ENCODE results near the gene MMADHC. TPM values are rescaled to one million over a fixed set of nuclear protein-coding genes. Genes with fewer than 3 reads are reported as not detected.
A peak's percentile ranks its signal among the peaks of the same experiment; 100 is the strongest.

The MMADHC gene
- total and polyA plus RNA-seq, 2 of the 13 experiments (the other 11 are each of a cell fraction or from before 2014, with no cell fraction given): 90.2 to 210 TPM

GRCh38 chr2:149575277-149575676, 12.3 kb downstream of the MMADHC start:
- Histone ChIP-seq H3K27me3 (ENCODE audit: control insufficient read depth in 1 of 2, insufficient read depth in 2 of 2, low read length in 2 of 2) (no peaks in the 10 kb centered on the region), H3K4me1 (ENCODE audit: insufficient read depth, low read length) (peaks cover 6% of the 10 kb centered on the region; the same call in 1 of the 2 replicates), H3K36me3 (replicated peaks in 1 of 2; ENCODE audit: control insufficient read depth in 1 of 2, insufficient read depth in 2 of 2, low read length in 2 of 2) (peaks cover 14 to 81% of the 10 kb centered on the region in 2 experiments), H3K27ac (ENCODE audit: extremely low read length, insufficient read depth, low read length) (no peak overlapping the region), H3K9ac (ENCODE audit: insufficient read depth, low read depth, low read length) (no peak overlapping the region), H3K9me3 (ENCODE audit: low read length) (no peaks in the 10 kb centered on the region), H4K20me1 (ENCODE audit: insufficient read depth, low read length) (peaks cover 4% of the 10 kb centered on the region; the same call in 1 of the 2 replicates), H2AFZ (ENCODE audit: low read length) (no peak overlapping the region), H3K79me2 (ENCODE audit: insufficient read depth, low read length) (no peaks in the 10 kb centered on the region), H3K4me3 (replicated peaks in 1 of 3; ENCODE audit: insufficient read depth in 1 of 3, low read depth in 2 of 3, low read length in 3 of 3) (no peak overlapping the region), H3K4me2 (ENCODE audit: low read depth, low read length) (no peak overlapping the region)
- in situ Hi-C loops (cut with HindIII; ENCODE audit: extremely low pct_ligation_motif_present, low pct_unique_long_range_greater_than_20kb): no loop called here
- FAIRE-seq: no peak
- no TSS peak for BruUV-seq (replicated peaks)
- no peak for TF ChIP-seq NFE2L2 (IDR thresholded peaks at IDR 0.05; ENCODE audit: low read length)
- peak; percentile 92 for TF ChIP-seq HNRNPK (IDR thresholded peaks at IDR 0.05; ENCODE audit: low read depth, low read length, poor library complexity, severe bottlenecking)
- ATAC-seq: no peak
- DNase-seq (ENCODE audit: low spot score): no peak
- ChIA-PET POLR2A (interaction anchor here (2.2 kb wide), 1 partner anchor 12 kb away, joined by 13 read pairs; the partner anchor contains the start of gene MMADHC), CTCF (ENCODE audit: low intra/inter-chr PET ratio, low total read pairs) (no interaction called here)
- intact Hi-C loops (cut with micrococcal nuclease; ENCODE audit: unreplicated experiment): no loop called here

GRCh38 chr2:149573760-149574159, 13.8 kb downstream of the MMADHC start:
- H3K36me3 ChIP-seq (replicated peaks in 1 of 2; ENCODE audit: control insufficient read depth in 1 of 2, insufficient read depth in 2 of 2, low read length in 2 of 2): peaks cover 12 to 81% of the 10 kb centered on the region in 2 experiments
- intact Hi-C loops (cut with micrococcal nuclease; ENCODE audit: unreplicated experiment): no loop called here
- no peak overlapping the region for H3K4me2 ChIP-seq (ENCODE audit: low read depth, low read length)
- H4K20me1 ChIP-seq (ENCODE audit: insufficient read depth, low read length): peaks cover 4% of the 10 kb centered on the region; the same call in 1 of the 2 replicates
- in situ Hi-C loops (cut with HindIII; ENCODE audit: extremely low pct_ligation_motif_present, low pct_unique_long_range_greater_than_20kb): no loop called here
- no peaks in the 10 kb centered on the region for H3K79me2 ChIP-seq (ENCODE audit: insufficient read depth, low read length)
- H3K9me3 ChIP-seq (ENCODE audit: low read length): no peaks in the 10 kb centered on the region
- no peaks in the 10 kb centered on the region for H3K4me1 ChIP-seq (ENCODE audit: insufficient read depth, low read length)
- ChIA-PET CTCF (ENCODE audit: low intra/inter-chr PET ratio, low total read pairs) (interaction anchor here (1.9 kb wide), 1 partner anchor 556 kb away, joined by 7 read pairs; no protein-coding TSS in a partner anchor), POLR2A (interaction anchor here (2.2 kb wide), 1 partner anchor 14 kb away, joined by 13 read pairs; the partner anchor contains the start of gene MMADHC)
- DNase-seq (ENCODE audit: low spot score) (no peak), FAIRE-seq (no peak), ATAC-seq (no peak)
- H3K27me3 ChIP-seq (ENCODE audit: control insufficient read depth in 1 of 2, insufficient read depth in 2 of 2, low read length in 2 of 2): no peaks in the 10 kb centered on the region
- H2AFZ ChIP-seq (ENCODE audit: low read length): no peak overlapping the region
- H3K9ac ChIP-seq (ENCODE audit: insufficient read depth, low read depth, low read length): no peak overlapping the region
- 96% methylated on average over 2 of the region's 2 CpGs for WGBS (ENCODE audit: low lambda C conversion rate)
- BruUV-seq (replicated peaks): no TSS peak
- no peak overlapping the region for H3K4me3 ChIP-seq (replicated peaks in 1 of 3; ENCODE audit: insufficient read depth in 1 of 3, low read depth in 2 of 3, low read length in 3 of 3)
- no peak overlapping the region for H3K27ac ChIP-seq (ENCODE audit: extremely low read length, insufficient read depth, low read length)
- TF ChIP-seq ZNF609 (CRISPR knock-in tag; IDR thresholded peaks at IDR 0.05; ENCODE audit: borderline replicate concordance) (no peak), IKZF4 (CRISPR knock-in tag; IDR thresholded peaks at IDR 0.05; ENCODE audit: borderline replicate concordance, low read depth, not compliant biosample characterization) (no peak), ZMYM2 (CRISPR knock-in tag; IDR thresholded peaks at IDR 0.05) (no peak), TAF1 (CRISPR knock-in tag; IDR thresholded peaks at IDR 0.05) (no peak), RFXANK (CRISPR knock-in tag; IDR thresholded peaks at IDR 0.05) (no peak), RNF219 (CRISPR knock-in tag; IDR thresholded peaks at IDR 0.05) (no peak)

Measured in HepG2 (cell line).